Activated CD4-positive, alpha-beta memory T cell treated with anti-CD3 and anti-CD28 coated beads for 36 hours (primary cell): ENCODE data around the gene NPHP3. TPM values are rescaled to one million over a fixed set of nuclear protein-coding genes. Genes with fewer than 3 reads are reported as not detected.

ENCODE experiments used
- CTCF ChIA-PET: fragments of 350-600 bp; sonication (Branson Sonifier 250); formaldehyde crosslinking; loops from one replicate; lab custom pipeline; 2021; ENCODE audit warnings: antibody characterized with exemption, inconsistent platforms; lab: Charles Lee
- POLR2A ChIA-PET: fragments of 350-600 bp; sonication (Branson Sonifier 250); formaldehyde crosslinking; loops from one replicate; lab custom pipeline; 2021; ENCODE audit warnings: antibody characterized with exemption; lab: Charles Lee
- DNase-seq: peaks from one replicate; pipeline ENCODE4 v3.0.0-alpha.2; 2020
- H3K27ac Mint-ChIP-seq: one replicate; pipeline ENCODE4 v1.8.0; 2021; ENCODE audit warnings: mixed read lengths
- H3K27me3 Mint-ChIP-seq: one replicate; pipeline ENCODE4 v1.8.0; 2021; ENCODE audit warnings: mixed read lengths
- H3K36me3 Mint-ChIP-seq: one replicate; pipeline ENCODE4 v1.8.0; 2021; ENCODE audit warnings: mixed read lengths
- H3K4me1 Mint-ChIP-seq: one replicate; pipeline ENCODE4 v1.8.0; 2021; ENCODE audit warnings: low read depth, mixed read lengths
- H3K4me3 Mint-ChIP-seq: one replicate; pipeline ENCODE4 v1.8.0; 2021; ENCODE audit warnings: mild to moderate bottlenecking, mixed read lengths
- H3K9me3 Mint-ChIP-seq: one replicate; pipeline ENCODE4 v1.8.0; 2021; ENCODE audit warnings: mixed read lengths
- intact Hi-C: fragments of 100-400 bp; cut with micrococcal nuclease; formaldehyde crosslinking; loops from one replicate; pipeline ENCODE4 v1.15.1; 2023
- total RNA-seq, 2 experiments: library from RNA; stranded (reverse); gene quantifications; one replicate each; pipeline ENCODE4 v1.2.3, GENCODE V29; 2021

Gene NPHP3
- total RNA-seq, 2 experiments from 2014 or later, result 13.6 to 16.7 TPM

GRCh38 chr3:132659000-132659364 is 63.2 kb downstream of the NPHP3 start:
- H3K27ac Mint-ChIP-seq, result no peak overlapping the region
- ChIA-PET CTCF (interaction anchor here (0.6 to 2.3 kb wide), 3 partner anchors 17 to 59 kb away, joined by 3 to 10 read pairs (median 3); no protein-coding TSS in a partner anchor), POLR2A (no interaction called here)
- intact Hi-C loops, result loop anchor here (10.0 kb wide), 1 partner anchor 786 kb away; no protein-coding TSS in a partner anchor
- H3K9me3 Mint-ChIP-seq, result no peaks in the 10 kb centered on the region
- DNase-seq, result no peak
- no peaks in the 10 kb centered on the region for H3K27me3 Mint-ChIP-seq
- peaks cover 41% of the 10 kb centered on the region for H3K4me1 Mint-ChIP-seq
- peaks cover 9% of the 10 kb centered on the region for H3K36me3 Mint-ChIP-seq
- H3K4me3 Mint-ChIP-seq, result peak overlapping the region; percentile 93

DNA sequence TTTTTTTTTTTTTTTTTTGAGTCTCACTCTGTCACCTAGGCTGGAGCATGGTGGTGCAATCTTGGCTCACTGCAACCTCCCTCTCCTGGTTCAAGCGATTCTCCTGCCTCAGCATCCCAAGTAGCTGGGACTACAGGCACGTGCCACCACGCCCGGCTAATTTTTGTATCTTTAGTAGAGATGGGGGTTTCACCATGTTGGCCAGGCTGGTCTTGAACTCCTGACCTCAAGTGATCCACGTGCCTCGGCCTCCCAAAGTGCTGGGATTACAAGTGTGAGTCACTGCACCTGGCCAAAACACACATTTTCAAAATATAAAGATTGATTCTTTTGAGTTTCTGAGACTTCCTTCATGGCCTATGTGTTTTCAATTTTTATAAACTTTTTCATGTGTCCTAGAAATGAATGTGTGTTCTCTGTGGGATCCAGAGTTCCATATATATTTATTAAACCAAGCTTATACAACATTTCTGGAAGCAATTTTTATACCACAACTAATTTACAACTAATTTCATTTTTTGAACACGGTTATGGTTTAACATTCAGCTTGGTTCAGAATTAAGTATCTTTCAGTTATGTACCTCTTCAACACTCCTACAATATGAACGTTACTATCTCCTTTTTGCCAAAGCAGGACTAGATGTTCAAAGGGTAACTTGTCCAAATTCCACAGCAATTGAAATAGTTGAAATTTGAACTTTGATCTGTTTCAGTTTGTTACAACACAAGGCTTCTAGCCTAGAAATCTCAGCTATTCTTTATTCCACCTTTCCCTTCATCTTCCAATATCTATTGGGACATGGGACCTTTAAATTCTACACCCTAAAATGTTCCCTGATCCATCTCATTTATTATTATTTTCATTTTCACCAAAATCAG is 64.1 kb downstream of the NPHP3 start:
- no peak for DNase-seq
- ChIA-PET CTCF (interaction anchor here (2.3 kb wide), 1 partner anchor 16 kb away, joined by 10 read pairs; no protein-coding TSS in a partner anchor), POLR2A (interaction anchor here (0.6 kb wide), 1 partner anchor 1276 kb away, joined by 3 read pairs; the partner anchor contains the start of gene NUDT16)
- no peaks in the 10 kb centered on the region for H3K9me3 Mint-ChIP-seq
- intact Hi-C loops, result loop anchor here (10.0 kb wide), 1 partner anchor 787 kb away; no protein-coding TSS in a partner anchor
- no peaks in the 10 kb centered on the region for H3K27me3 Mint-ChIP-seq
- H3K36me3 Mint-ChIP-seq, result peaks cover 5% of the 10 kb centered on the region
- peaks cover 34% of the 10 kb centered on the region for H3K4me1 Mint-ChIP-seq
- H3K4me3 Mint-ChIP-seq, result no peak overlapping the region
- H3K27ac Mint-ChIP-seq, result no peak overlapping the region

DNA sequence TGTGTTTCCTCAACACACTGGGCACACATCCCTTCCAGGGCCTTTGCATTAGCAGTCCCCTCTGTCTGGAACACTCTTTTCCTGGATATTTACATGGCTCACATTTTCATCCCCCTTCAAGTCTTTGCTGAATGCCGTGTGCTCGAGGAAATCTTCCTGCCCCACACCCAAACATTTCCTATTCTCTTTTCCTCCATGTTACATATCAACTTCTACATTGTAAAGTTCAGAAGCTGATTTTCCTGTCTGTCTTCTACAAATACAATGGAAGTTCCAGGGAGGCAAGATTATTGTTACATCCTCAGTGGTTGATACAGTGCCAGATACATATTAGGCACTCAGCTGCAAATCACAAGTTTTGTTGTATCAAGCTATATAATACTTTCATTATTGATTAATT is 66.7 kb downstream of the NPHP3 start:
- H3K4me1 Mint-ChIP-seq, result peaks cover 22% of the 10 kb centered on the region
- ChIA-PET CTCF (interaction anchor here (1.1 kb wide), 1 partner anchor 13 kb away, joined by 5 read pairs; no protein-coding TSS in a partner anchor), POLR2A (interaction anchor here (0.5 kb wide), 1 partner anchor 9 kb away, joined by 3 read pairs; no protein-coding TSS in a partner anchor)
- H3K36me3 Mint-ChIP-seq, result peaks cover 4% of the 10 kb centered on the region
- H3K27ac Mint-ChIP-seq, result no peak overlapping the region
- no peak overlapping the region for H3K4me3 Mint-ChIP-seq
- no peak for DNase-seq
- H3K9me3 Mint-ChIP-seq, result no peaks in the 10 kb centered on the region
- intact Hi-C loops, result loop anchor here (10.0 kb wide), 1 partner anchor 789 kb away; no protein-coding TSS in a partner anchor
- no peaks in the 10 kb centered on the region for H3K27me3 Mint-ChIP-seq

DNA sequence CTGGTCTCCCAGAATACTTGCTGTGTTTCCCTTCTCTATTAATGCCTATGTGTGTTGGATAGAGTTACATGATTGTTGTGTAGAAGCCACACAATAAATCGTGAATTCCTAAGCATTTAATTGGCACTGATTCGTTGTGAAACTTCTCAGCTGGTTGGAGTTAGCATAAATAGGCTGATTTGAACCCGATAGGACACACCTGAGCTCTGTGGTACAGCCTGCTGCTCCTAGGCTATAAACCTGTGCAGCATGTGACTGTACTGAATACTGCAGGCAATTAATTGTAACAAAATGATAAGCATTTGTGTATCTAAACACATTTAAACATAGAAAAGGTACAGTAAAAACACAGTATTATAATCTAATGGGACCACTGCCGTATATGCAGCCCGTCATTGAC is 67.5 kb downstream of the NPHP3 start:
- CTCF ChIA-PET, result no interaction called here

DNA sequence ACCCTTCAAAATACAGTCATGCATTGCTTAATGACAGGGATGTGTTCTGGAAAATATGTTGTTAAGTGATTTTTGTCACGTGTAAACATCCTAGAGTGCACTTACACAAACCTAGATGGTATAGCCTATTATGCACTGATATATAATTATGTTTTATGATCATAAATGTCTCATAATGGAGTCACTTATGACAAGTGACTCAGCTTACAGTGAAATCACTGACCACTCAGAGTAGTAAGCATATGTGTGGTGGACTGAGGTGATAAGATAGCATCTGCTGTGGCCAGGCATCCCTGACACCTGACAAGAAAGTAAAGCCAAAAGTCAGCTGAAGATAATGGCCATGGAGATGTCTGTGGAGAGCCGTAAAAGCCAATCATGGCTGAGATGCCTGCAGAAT is 68.0 kb downstream of the NPHP3 start:
- Mint-ChIP-seq H3K36me3 (peaks cover 2% of the 10 kb centered on the region), H3K9me3 (no peaks in the 10 kb centered on the region), H3K27me3 (no peaks in the 10 kb centered on the region), H3K4me1 (peaks cover 22% of the 10 kb centered on the region), H3K4me3 (no peak overlapping the region), H3K27ac (no peak overlapping the region)
- DNase-seq, result no peak
- intact Hi-C loops, result loop anchor here (10.0 kb wide), 1 partner anchor 791 kb away; no protein-coding TSS in a partner anchor
- POLR2A ChIA-PET, result no interaction called here
- CTCF ChIA-PET, result interaction anchor here (2.8 kb wide), 1 partner anchor 12 kb away, joined by 14 read pairs; no protein-coding TSS in a partner anchor

More for the DNA sequence above, 67.5 kb downstream of the NPHP3 start:
- Mint-ChIP-seq H3K4me3 (no peak overlapping the region), H3K27ac (no peak overlapping the region), H3K9me3 (no peaks in the 10 kb centered on the region), H3K27me3 (no peaks in the 10 kb centered on the region), H3K4me1 (peaks cover 22% of the 10 kb centered on the region), H3K36me3 (peaks cover 2% of the 10 kb centered on the region)
- POLR2A ChIA-PET, result no interaction called here
- intact Hi-C loops, result loop anchor here (10.0 kb wide), 1 partner anchor 790 kb away; no protein-coding TSS in a partner anchor
- no peak for DNase-seq

- peaks cover 2% of the 10 kb centered on the region for H3K36me3 Mint-ChIP-seq
- no peak overlapping the region for H3K4me3 Mint-ChIP-seq
- CTCF ChIA-PET, result interaction anchor here (0.7 to 2.8 kb wide), 3 partner anchors 10 to 949 kb away, joined by 3 to 14 read pairs (median 5); no protein-coding TSS in a partner anchor
- no peaks in the 10 kb centered on the region for H3K27me3 Mint-ChIP-seq
- no peak for DNase-seq
- no peak overlapping the region for H3K27ac Mint-ChIP-seq
- POLR2A ChIA-PET, result no interaction called here
- H3K9me3 Mint-ChIP-seq, result no peaks in the 10 kb centered on the region
- peaks cover 10% of the 10 kb centered on the region for H3K4me1 Mint-ChIP-seq
- intact Hi-C loops, result loop anchor here (10.0 kb wide), 1 partner anchor 792 kb away; no protein-coding TSS in a partner anchor
These were observed 69.5 kb downstream of the NPHP3 start for GRCh38 chr3:132652640-132653270.

- Mint-ChIP-seq H3K27me3 (no peaks in the 10 kb centered on the region), H3K27ac (no peak overlapping the region), H3K4me3 (no peak overlapping the region), H3K4me1 (peaks cover 2% of the 10 kb centered on the region), H3K9me3 (no peaks in the 10 kb centered on the region), H3K36me3 (no peaks in the 10 kb centered on the region)
- CTCF ChIA-PET, result interaction anchor here (0.8 kb wide), 1 partner anchor 8 kb away, joined by 3 read pairs; no protein-coding TSS in a partner anchor
- no peak for DNase-seq
- POLR2A ChIA-PET, result no interaction called here
- intact Hi-C loops, result loop anchor here (10.0 kb wide), 1 partner anchor 795 kb away; no protein-coding TSS in a partner anchor
These were observed 72.1 kb downstream of the NPHP3 start for GRCh38 chr3:132650153-132650552.

- Mint-ChIP-seq H3K27me3 (no peaks in the 10 kb centered on the region), H3K36me3 (no peaks in the 10 kb centered on the region), H3K4me3 (no peak overlapping the region), H3K27ac (no peak overlapping the region), H3K9me3 (no peaks in the 10 kb centered on the region), H3K4me1 (no peaks in the 10 kb centered on the region)
- no peak for DNase-seq
- ChIA-PET CTCF (interaction anchor here (2.0 kb wide), 1 partner anchor 109 kb away, joined by 10 read pairs; no protein-coding TSS in a partner anchor), POLR2A (no interaction called here)
- intact Hi-C loops, result no loop called here
These were observed 77.2 kb downstream of the NPHP3 start for GRCh38 chr3:132645058-132645457.

GRCh38 chr3:132643366-132643765 is 78.8 kb downstream of the NPHP3 start:
- ChIA-PET CTCF (interaction anchor here (0.7 to 6.8 kb wide), 18 partner anchors 10 to 295 kb away, joined by 3 to 172 read pairs (median 4); partner anchors contain the start of genes ACAD11 and UBA5), POLR2A (interaction anchor here (1.7 kb wide), 1 partner anchor 17 kb away, joined by 5 read pairs; the partner anchor contains the start of gene UBA5)
- Mint-ChIP-seq H3K27me3 (no peaks in the 10 kb centered on the region), H3K9me3 (no peaks in the 10 kb centered on the region), H3K27ac (no peak overlapping the region), H3K36me3 (peaks cover 9% of the 10 kb centered on the region), H3K4me1 (no peaks in the 10 kb centered on the region), H3K4me3 (no peak overlapping the region)
- intact Hi-C loops, result no loop called here
- DNase-seq, result no peak

DNA sequence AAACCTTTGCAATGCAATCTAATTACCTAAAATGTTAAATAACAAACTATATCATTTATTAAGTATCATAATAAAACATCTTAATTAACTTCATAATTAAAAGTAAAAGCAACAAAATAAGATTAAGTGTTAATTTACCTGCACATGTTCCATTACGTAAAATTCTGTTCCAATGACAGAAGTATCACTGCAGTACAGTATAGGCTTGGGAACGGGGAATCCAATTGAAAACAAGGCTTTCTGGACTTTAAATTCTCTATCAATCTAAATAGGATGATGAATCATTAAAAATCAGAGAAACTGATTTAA is 79.7 kb downstream of the NPHP3 start:
- CTCF ChIA-PET, result interaction anchor here (1.0 to 6.8 kb wide), 22 partner anchors 8 to 294 kb away, joined by 3 to 172 read pairs (median 5); partner anchors contain the start of genes ACAD11 and UBA5
- Mint-ChIP-seq H3K4me3 (no peak overlapping the region), H3K27ac (no peak overlapping the region), H3K9me3 (no peaks in the 10 kb centered on the region), H3K36me3 (peaks cover 12% of the 10 kb centered on the region), H3K27me3 (no peaks in the 10 kb centered on the region), H3K4me1 (no peaks in the 10 kb centered on the region)
- intact Hi-C loops, result loop anchor here (1.0 kb wide), 2 partner anchors 106 to 290 kb away; no protein-coding TSS in a partner anchor
- POLR2A ChIA-PET, result interaction anchor here (1.7 kb wide), 1 partner anchor 18 kb away, joined by 5 read pairs; the partner anchor contains the start of gene UBA5
- no peak for DNase-seq

DNA sequence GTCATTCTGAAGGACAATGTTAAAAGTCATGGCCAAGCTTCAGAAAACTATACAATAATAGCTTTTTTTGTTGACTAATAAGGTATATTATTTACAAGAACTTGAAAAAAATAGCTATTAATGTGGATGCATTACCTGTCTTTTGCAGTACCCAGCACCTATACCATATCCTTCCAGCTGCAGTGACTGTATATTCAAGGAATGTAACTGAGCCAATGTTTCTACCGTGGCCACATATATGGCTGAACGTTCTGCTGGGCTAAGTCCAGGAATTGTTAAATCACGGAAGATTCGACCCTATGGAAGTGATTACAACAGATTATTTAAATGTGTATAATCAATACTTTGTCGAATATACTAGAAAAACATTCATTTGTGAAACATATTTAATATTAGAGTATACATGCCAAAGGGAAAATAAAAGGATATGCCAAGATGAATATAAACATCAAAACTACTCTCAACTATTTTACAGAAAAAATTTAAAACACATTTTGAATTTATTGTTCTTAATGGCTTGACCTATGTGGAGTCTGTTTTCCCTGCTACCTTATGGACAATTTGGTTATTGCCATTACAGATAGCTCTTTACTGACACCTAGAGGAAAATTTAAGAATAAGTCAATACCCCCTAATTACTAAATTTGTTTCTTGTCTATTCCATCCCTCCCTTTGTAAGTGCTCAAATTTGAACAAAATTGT is 80.2 kb downstream of the NPHP3 start:
- no peaks in the 10 kb centered on the region for H3K27me3 Mint-ChIP-seq
- H3K4me3 Mint-ChIP-seq, result no peak overlapping the region
- H3K27ac Mint-ChIP-seq, result no peak overlapping the region
- CTCF ChIA-PET, result interaction anchor here (0.9 to 6.8 kb wide), 22 partner anchors 9 to 293 kb away, joined by 3 to 172 read pairs (median 5); partner anchors contain the start of genes ACAD11 and UBA5
- H3K9me3 Mint-ChIP-seq, result no peaks in the 10 kb centered on the region
- POLR2A ChIA-PET, result no interaction called here
- DNase-seq, result no peak
- intact Hi-C loops, result loop anchor here (1.0 kb wide), 2 partner anchors 106 to 290 kb away; no protein-coding TSS in a partner anchor
- peaks cover 15% of the 10 kb centered on the region for H3K36me3 Mint-ChIP-seq
- H3K4me1 Mint-ChIP-seq, result no peaks in the 10 kb centered on the region
